ENCODE measurements around the gene ZNF576.

ZNF576 gene

GRCh38 chr19:43611788-43612187 is 15.4 kb downstream of the ZNF576 start, which contains the start of gene SRRM5:
Gene SRRM5, plus strand, starts transcription at chr19:43612088. Its CDS starts 34 bp downstream, at chr19:43612122.
- TF ChIP-seq POLR2AphosphoS5 (IDR thresholded peaks at IDR 0.05; ENCODE audit: low read depth, low read length) (no peak), SIN3A (IDR thresholded peaks at IDR 0.05; ENCODE audit: borderline replicate concordance, insufficient read depth, low read length) (no peak), TAF1 (IDR thresholded peaks at IDR 0.05; ENCODE audit: borderline replicate concordance, insufficient read depth, low read length) (no peak), FOXP2 (optimal IDR thresholded peaks at IDR 0.05; ENCODE audit: borderline replicate concordance, extremely low read depth, extremely low read length, insufficient read depth) (no peak), REST (IDR thresholded peaks at IDR 0.05; ENCODE audit: insufficient read depth in 1 of 2, low read depth in 2 of 2, low read length in 2 of 2) (no peak)

- TF ChIP-seq FOXP2 (optimal IDR thresholded peaks at IDR 0.05; ENCODE audit: borderline replicate concordance, extremely low read depth, extremely low read length, insufficient read depth) (no peak), POLR2AphosphoS5 (IDR thresholded peaks at IDR 0.05; ENCODE audit: low read depth, low read length) (no peak), TAF1 (IDR thresholded peaks at IDR 0.05; ENCODE audit: borderline replicate concordance, insufficient read depth, low read length) (no peak)
Measured at GRCh38 chr19:43612374-43612773, 16.0 kb downstream of the ZNF576 start.

- TF ChIP-seq POLR2AphosphoS5 (IDR thresholded peaks at IDR 0.05; ENCODE audit: low read depth, low read length) (no peak), TAF1 (IDR thresholded peaks at IDR 0.05; ENCODE audit: borderline replicate concordance, insufficient read depth, low read length) (no peak), SIN3A (IDR thresholded peaks at IDR 0.05; ENCODE audit: borderline replicate concordance, insufficient read depth, low read length) (no peak), FOXP2 (optimal IDR thresholded peaks at IDR 0.05; ENCODE audit: borderline replicate concordance, extremely low read depth, extremely low read length, insufficient read depth) (no peak), REST (IDR thresholded peaks at IDR 0.05; ENCODE audit: insufficient read depth in 1 of 2, low read depth in 2 of 2, low read length in 2 of 2) (no peak)
Measured at GRCh38 chr19:43616306-43616705, 19.9 kb downstream of the ZNF576 start.

GRCh38 chr19:43616954-43617353 is 20.6 kb downstream of the ZNF576 start:
- TF ChIP-seq REST (IDR thresholded peaks at IDR 0.05; ENCODE audit: insufficient read depth in 1 of 2, low read depth in 2 of 2, low read length in 2 of 2), result no peak
- no peak for TF ChIP-seq SIN3A (IDR thresholded peaks at IDR 0.05; ENCODE audit: borderline replicate concordance, insufficient read depth, low read length)
- no peak for TF ChIP-seq POLR2AphosphoS5 (IDR thresholded peaks at IDR 0.05; ENCODE audit: low read depth, low read length)
- no peak for TF ChIP-seq TAF1 (IDR thresholded peaks at IDR 0.05; ENCODE audit: borderline replicate concordance, insufficient read depth, low read length)
- no peak for TF ChIP-seq FOXP2 (optimal IDR thresholded peaks at IDR 0.05; ENCODE audit: borderline replicate concordance, extremely low read depth, extremely low read length, insufficient read depth)

- TF ChIP-seq SIN3A (IDR thresholded peaks at IDR 0.05; ENCODE audit: borderline replicate concordance, insufficient read depth, low read length) (no peak), REST (IDR thresholded peaks at IDR 0.05; ENCODE audit: insufficient read depth in 1 of 2, low read depth in 2 of 2, low read length in 2 of 2) (no peak), TAF1 (IDR thresholded peaks at IDR 0.05; ENCODE audit: borderline replicate concordance, insufficient read depth, low read length) (no peak), POLR2AphosphoS5 (IDR thresholded peaks at IDR 0.05; ENCODE audit: low read depth, low read length) (no peak), FOXP2 (optimal IDR thresholded peaks at IDR 0.05; ENCODE audit: borderline replicate concordance, extremely low read depth, extremely low read length, insufficient read depth) (no peak)
Measured at GRCh38 chr19:43618921-43619261, 22.5 kb downstream of the ZNF576 start.
